ENCODE results near the gene MDP1.

The MDP1 gene

DNA sequence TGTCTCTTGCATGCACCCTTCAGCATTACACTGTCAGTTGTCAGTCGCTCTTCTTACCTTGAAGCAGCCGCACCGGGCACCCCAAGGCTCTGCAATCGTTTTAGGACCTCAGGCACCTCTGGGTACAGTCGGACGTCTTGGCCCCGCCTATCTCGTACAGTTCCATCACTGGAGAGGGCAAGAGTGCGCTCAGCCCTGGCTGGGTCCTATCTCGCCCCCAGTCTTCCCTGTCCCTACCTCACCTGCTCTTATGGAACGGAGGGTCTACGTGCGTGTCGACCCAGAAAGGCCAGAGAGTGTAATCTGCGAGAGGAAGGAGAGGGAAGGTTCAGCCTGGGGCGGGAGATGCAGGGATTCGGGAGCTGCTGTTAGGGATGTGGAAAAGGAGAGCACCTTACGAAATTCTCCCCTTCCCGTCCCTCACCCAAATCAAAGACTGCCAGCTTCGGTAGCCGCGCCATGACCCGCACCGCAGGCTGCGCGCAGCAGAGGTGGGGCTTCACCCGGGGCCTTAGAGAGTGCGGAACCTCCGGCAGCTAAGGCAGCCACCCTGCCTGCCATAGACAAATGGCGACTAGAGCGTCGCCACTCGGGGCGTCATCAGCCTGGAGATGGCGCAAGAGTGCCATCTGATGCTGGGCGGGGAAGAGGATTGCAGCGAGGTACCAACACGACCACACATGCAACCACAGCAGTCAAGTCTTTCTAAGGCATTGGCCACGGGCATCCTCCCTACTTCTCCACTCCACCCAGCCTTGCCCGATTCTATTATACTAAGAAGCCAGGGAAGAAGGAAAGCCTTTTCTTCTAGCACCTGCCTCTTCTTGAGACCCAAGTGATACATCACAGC is at the start of gene MDP1:
TSS of gene MDP1 (minus strand) at position 572 of the 850 bp plus-strand sequence. CDS start at position 461, 111 bp downstream.
- FAIRE-seq: no peak

DNA sequence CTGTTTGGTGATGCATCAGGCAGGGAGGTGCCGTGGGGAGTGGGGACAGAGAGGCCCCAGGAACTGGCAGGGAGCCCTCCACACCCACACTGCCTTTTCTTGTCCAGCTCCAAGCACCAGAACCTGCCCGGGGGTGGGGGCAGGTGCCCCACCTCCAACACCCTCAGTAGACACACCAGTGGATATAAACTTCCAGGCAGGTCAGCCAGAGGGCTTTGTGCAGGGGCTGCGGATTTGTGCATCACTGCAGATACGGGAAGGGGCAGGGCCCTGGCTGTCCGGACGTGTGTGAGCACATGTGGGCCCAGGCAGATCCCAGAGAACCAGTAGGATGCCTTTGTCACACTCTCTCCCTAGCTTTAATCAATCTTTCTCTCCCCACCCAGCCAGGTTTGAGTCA is 48.4 kb upstream of the MDP1 start:
- FAIRE-seq: no peak

DNA sequence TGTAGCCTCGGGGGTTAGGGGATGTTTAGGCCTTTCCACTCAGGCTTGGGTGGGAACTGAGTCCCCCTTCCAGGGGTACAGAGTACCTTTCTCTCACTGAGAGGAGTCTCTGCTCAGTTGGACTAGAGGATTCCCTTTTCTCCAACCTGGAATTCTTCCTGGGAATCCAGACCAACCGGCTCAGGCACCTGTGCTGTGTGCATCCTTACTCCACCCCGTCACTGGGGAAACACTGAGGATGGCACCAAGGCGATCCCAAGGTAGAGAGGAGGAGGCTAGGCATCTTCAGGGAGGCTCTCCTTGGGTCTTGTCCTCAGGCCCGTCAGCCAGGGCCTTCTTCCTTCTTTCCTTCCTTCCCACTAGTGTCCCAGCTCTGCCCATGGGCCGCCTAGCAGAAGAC is 48.0 kb upstream of the MDP1 start:
- FAIRE-seq: no peak

DNA sequence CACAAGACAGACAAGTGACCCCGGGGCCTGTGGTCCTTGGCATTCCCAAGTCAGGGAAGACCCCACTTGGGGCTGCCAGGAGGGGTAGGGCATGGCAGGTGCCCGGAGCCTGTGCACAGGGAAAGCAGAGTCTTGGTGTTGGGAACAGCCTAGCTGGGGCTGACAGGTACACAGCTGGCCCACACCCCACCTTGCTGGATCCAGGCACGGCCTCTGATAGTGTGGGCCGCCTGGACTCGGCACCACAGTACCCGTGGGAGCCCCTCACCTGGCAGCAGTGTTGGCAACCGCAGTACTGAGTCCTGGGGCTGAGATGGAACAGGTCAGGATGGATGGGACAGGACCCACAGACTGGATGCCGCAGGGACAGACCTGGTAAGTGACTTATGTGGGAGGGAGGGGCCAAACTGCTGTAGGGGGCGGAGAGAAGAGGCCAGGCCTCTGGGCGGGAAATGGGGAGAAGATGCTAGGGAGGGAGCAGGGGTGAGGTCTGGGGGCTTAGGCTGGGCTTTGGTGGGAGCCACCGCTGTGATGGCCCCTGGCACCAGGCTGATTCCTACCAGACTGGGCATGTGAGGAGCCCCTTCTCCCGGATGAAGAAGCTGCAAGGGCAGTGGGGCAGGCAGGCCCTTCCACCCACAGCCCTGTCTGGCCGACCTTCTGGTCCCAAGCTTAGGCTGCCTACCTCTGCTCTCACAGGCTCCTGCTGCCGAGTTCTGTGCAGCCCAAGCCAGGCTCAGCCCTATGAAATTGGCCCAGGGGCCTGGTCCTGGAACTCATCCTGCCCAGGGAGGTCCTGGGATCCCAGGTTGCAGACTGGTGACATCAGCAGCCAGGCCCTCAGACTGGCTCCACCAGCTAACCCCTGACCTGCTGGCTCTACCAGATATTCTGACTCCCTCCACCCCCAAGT is 47.2 kb upstream of the MDP1 start, which contains the start of gene TGM1:
TSS of gene TGM1 (minus strand) at position 357 of the 913 bp plus-strand sequence. CDS start 825 bp downstream, outside the sequence.
- no peak for FAIRE-seq

DNA sequence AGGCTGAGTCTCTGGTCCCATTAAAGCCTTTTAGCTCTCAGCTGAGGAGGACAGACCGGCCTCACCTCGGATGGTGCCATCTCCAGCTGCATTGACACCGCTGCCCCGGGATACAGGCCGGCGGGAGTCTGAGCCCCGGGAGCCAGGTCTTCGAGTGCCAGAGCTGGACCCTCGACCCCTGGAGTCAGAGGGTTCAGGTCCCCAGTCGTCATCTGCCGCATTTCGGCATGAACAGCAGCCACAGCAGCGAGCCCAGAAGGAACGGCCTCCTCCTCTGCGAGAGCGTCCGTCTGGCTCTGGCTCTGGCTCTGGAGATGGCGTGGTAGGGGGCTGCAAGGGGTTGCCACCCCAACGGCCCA is 46.1 kb upstream of the MDP1 start:
- no peak for FAIRE-seq

DNA sequence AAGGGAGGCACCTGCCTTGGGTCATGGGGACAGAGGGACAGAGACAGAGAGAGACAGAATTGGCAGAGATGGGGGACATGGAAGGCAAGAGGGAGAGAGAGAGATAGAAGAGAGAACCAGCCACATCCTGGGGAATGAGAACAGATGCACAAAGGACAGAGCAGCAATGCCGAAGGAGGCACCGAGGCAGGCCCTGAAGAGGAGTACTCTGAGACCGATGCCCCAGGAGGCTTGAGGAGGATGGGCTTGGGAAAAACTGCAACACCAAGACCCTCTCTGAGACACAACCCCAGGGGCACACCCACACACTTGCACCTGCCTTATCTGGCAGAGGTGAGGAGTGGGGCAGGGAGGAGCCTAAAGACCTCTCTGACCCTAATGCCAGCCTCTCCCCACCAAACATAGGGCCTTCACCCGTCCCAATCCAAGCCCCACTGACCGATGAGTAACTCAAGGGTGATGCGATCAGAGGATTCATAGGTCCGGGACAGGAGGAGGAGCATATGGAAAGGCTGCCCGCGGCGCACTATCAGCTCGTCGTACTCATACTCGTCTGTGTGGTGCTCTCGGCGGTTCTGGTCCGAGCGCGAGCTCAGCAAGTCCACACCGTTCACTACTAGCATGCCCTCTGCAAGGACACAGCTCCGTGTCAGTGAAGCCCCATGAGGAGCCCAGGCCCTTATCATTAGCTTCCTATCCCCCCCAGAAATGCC is 45.5 kb upstream of the MDP1 start:
- FAIRE-seq: no peak

DNA sequence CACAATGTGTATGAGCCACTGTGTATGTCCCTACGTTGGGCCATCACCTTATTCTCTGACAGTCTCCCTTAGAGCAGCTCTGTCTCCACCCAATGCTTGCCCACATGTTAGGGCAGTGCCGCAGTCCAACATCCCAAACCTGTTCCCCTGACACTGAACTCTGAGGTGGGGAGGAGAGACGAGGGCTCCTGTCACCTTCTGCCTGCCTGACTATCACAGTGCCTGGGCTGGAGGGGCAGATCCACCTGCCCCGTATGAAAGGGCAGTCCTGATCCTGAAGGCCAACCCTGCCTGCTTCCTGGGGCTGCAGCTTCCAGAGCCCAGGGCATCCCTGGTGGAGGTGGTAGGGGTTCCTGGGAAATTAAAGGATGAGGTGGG is 44.9 kb upstream of the MDP1 start:
- FAIRE-seq: no peak

DNA sequence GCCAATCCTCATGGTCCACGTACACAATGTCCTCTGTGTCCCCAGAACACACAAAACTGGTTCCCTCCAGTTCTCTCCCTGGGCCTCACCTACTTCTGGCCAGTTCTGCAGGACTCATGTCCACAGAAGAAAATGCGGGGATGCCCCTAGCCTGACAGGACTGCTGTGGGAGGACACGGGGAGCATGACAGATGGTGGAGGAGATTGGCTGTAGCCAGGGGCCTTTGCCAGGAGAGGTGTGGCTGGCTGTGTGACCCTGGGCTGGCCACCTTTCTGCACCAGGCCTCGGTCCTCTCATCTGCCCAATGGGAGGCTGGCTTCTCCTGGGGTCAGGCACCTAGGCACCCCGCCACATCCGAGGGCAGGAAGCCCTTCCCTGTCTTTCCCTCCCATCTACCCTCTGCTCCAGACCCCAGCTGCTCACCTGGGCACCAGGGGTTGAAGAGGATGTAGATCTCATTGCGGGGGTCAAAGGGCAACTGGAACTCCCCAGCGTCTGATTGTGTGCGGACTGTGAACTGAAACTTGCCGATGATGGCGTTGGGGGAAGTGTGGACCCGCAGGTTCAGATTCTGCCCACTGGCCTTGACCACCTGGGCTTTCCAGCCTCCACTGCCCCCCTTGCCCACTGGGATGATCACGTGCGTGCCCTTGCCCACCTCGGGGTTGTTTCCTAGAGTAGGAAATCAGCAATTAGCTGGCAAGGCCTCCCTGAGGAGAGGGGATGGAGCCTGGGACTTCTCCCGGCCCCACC is 44.3 kb upstream of the MDP1 start:
- FAIRE-seq: no peak

DNA sequence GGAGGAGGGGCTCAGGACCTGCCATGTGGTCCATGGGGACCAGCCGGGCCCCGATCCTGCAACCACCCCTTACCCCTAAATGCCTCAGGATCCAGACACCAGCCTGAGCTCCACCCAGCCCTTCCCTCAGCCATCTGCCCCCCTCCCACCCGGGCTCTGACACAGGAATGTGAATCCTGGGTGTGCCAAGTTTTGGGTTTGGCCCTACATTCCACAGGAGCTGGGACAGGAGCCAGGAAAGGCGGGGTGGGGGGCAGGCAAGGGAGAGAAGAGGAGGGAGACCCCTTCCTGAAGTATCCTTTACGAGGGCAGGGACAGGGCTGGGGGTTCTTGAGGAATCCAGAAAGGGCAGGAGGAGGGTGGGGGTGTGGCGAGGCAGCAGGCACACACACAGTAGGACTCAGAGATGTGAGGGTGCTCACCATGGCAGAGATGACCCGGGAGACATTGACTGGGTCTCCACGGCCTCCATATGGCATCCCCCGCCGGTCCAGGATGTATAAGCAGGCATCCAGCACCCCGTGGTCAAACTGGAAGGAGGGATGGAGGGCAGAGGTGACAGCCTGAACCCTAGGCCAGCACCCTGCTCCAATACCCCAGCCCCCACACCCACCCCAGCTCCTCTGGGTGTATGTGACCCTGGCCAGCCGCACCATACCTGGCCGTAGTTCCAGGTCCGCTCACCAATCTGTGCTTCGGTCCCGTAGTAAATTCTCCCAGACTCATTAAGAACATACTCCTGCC is 43.6 kb upstream of the MDP1 start:
- FAIRE-seq: no peak

DNA sequence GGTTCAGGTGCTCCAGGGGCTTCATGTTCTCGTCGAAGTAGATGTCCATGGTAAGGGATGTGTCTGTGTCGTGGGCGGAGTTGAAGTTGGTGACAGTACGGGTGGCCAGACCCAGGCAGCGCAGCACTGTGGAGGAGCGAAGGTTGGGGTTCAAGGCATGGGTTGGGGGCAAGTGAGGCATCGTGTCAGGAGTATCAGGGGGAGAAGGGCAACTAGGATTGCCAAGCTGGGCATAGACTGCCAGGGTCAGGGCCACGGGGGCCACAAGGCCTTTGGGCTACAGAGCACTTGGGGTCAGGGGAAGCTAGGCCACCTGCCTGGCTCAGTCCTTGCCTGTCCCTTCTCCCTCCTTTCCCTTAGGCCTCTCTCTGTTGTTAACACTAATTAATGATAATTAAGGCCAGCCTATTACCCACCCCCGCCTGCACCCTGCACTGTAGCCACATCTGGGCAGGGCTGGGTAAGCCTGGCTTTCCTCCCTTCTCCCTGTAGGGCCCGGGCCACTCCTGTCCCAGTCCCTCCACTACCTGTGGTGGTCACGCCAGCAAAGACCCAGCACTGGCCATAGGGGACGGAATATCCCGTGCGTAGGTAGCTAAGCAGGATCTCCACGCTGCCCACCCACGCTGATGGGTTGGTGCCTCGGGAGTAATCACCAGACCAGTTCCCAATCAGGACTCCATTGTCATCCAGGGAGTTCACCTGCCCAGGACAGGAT is 42.8 kb upstream of the MDP1 start:
- FAIRE-seq: no peak

DNA sequence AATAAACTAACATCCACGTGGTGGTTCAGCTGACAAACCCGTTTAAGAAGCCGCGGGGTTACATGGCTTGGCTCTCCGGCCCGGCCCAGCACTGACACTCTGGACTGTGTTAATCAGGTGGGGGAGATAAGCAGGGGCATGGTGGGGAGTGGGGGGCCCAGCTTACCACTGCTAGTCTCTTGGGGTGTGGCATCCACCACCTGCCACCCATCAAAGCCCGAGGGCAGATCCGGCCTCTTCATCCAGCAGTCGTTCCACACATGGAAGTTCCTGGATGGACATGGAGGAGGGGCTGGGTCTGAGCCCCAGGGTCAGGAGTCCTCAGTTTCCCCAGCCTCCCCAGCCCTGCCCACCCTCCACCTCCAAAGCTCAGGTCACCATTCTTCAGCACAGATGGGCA is 42.3 kb upstream of the MDP1 start:
- FAIRE-seq: no peak

DNA sequence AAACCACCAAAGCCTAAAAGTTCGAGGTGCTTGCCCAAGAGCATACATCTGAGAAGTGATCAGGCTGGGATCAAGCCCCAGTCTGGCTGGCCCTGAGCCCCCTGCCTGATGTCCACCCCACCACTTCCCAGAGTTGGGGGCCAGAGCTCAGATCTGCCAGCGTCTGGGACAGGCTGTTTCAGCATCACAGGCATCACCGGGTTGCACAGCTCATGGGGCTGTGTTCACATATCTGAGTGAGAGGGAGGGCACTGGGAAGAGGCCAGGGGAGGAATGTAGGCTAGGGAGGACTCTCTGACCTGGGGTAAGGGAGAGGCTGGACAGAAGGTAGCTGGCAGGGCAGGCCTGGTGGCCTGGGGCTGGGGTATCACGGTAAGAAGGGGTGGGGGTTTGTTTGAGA is 41.1 kb upstream of the MDP1 start:
- FAIRE-seq: no peak

DNA sequence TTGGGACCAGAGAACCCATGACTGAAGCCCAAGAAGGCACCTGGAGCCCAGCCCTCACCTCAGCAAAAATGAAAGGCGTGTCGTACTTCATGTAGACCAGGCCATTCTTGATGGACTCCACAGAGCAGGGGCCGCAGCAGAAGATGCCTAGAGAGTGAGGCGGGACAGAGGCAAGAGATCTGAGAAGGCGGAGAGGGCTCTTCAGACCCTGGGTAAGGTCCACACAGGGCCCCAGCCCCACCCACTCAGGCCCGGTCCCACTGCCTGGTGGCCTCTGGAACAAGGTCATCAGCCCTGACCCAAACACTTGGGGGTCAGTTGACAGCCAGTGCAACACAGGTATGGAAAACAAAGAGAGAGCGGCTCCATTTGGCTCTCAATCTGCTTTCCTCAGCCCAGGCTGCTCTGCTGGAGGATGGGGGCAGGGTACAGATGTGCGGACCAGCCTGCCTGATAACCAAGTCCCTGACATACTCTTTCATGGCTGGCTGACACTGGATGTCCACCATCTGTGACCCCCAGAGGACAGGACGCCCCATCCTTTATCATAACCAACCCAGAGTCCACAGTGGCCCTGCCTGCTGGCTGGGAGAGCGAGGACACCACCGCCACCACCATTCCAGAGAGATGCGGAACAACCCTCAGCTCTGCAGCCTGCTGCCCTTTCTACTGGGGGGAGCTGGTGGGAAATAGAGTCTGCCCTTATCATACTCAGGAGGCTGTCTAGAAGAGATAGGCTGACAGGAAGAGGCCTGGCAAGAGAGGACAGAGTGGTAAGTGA is 40.3 kb upstream of the MDP1 start:
- no peak for FAIRE-seq

DNA sequence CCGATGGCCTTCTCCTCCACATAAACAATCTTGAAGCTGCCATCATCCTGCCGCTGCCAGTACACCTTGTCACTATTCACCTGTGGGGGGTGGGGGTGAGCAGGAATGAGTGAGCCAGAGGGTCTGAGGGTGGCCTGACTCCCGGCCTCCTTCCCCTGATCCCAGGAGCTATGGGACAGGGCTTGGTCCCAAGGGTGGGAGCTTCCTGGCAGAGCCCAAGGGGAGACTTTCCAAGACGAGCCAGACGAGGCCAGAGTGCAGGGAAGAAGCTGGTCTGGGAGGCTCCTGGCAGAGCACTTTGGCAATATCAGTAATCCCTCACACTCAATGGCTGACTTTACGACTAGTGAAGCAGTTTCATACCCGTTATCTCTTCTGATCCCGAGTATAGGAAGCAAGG is 39.6 kb upstream of the MDP1 start:
- no peak for FAIRE-seq

DNA sequence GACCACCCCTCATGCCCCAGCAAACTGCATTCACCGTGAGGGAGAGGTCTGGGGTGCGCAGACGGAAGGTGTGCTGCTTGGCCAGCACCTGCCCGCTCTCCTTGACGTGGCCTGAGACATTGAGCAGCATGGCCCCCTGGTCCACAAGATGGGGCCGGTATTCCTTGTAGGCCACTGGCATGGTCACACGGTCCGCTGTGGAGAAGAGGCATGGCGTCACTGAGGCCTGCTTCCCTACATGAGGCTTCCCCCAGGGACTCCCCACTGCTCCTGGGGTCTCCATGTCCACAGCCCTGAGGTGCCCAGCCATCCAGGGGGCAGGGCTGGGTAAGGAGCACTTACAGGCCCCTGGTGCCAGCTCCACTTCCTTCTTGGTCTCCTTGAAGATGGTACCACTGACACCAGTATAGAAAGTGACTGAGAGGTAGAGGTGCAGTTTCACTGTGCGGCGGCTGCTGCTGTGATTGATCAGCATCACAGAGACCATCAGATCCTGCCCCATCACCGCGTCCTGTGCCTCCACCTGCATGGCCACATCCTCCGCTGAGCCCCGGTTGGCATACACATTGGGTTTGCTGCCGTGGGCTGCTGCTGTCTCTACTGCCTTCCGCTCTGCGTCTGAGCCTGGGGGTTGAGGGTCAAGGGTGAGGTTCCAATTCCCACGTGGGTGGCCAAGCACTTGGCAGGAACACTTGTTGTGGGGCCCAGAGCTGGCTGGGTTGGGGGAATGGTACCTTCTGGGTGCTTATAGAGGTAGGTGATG is 38.9 kb upstream of the MDP1 start:
- FAIRE-seq: no peak

DNA sequence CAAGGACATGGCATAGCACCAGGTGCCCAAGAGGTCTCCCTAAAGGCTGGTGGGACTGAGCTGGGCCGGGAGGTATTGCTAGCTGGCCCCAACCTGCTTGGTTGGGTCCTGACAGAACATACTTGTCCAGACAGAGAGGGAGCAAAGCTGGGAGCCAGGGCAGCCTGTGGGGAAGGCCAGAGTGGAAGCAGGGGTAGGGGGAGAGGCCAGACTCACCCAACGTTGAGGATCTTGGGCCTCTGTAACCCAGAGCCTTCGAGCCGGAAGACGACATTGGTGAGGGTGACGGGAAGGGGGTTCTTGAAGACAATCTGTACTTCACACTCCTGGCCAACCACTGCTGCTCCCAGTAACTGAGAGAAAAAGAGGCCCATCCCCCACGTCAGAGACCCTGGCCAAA is 38.1 kb upstream of the MDP1 start:
- FAIRE-seq: no peak

DNA sequence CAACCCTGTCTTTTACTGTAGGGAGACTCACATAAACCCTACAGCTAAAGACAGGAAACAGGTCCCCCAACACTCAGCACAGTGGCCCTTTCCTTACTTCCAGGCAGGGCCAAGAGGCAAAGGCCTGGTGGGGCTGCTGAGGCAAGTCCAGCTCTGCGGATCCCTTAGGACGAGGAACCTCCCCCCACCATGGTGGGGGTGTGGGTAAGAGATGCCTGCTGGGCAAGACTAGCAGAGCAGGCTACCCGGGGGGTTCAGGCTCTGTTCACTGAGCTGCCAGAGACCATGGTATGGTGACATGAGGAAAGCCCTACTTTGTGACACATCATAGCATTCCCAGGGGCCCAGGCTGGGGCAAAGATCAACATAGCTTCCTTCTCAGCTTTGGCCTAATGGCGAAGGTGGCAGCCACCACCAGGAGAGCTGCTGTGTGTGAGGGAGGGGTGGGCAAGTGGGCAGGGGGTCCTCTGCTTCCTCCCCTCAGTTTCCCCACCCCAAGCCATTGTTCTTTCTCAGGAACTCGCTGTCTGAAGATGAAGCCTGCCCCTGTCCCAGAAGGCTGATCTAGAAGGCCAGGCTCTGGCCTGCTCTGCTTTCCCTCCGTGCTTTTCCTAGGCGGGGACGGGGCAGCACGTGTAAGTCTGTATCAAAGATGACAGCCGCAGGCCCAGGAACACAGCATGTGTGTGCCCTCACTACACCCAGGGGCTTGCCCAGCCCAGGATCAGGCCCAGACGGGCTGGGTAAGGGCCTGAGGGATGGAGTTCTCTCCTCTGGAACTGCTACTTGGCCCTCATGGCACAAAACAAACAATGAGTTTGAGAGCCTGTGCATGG is 36.6 kb upstream of the MDP1 start:
- FAIRE-seq: no peak

DNA sequence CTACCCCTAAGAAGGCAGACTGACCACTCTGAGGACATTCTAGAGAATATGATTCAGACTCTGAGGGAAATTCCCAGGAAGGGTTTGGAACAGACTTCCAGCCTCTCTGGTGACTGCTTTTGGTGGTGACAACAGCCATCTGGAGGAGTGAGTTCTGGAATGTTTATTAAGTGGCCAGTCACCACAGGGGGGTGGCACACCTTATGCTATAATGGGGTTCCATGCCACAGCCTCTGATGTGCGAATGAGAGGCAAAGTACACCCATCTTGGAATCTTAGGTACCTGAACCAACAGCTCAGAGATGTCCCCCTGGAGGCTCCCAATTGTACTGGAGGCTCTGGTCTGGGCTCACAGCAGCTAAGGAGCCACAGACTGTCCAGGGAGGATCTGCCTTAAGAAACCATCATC is 36.0 kb upstream of the MDP1 start:
- FAIRE-seq: no peak
